ENCODE results near the gene TMEM135. TPM values are rescaled to one million over a fixed set of nuclear protein-coding genes. Genes with fewer than 3 reads are reported as not detected.
"Not testable (repeated sequence)": the region's sequence is repeated elsewhere in the genome, so short reads cannot be mapped to it uniquely, and the experiment has no call there.

The TMEM135 gene
- total RNA-seq, 1 donor from 2014 or later = 43.2 TPM

GRCh38 chr11:87143641-87144040 lies 105.9 kb downstream of the TMEM135 start:
- no peak for DNase-seq

GRCh38 chr11:87144252-87144651 lies 106.5 kb downstream of the TMEM135 start:
- no peak for DNase-seq

- no peak for DNase-seq
Measured at GRCh38 chr11:87148749-87149148, 111.0 kb downstream of the TMEM135 start.

- DNase-seq = not testable (repeated sequence)
Measured at GRCh38 chr11:87149782-87150181, 112.0 kb downstream of the TMEM135 start.

- no peak for DNase-seq
Measured at GRCh38 chr11:87150936-87151335, 113.2 kb downstream of the TMEM135 start.

- DNase-seq = no peak
Measured at GRCh38 chr11:87154246-87154645, 116.5 kb downstream of the TMEM135 start.

GRCh38 chr11:87156970-87157369 lies 119.2 kb downstream of the TMEM135 start:
- DNase-seq = no peak

GRCh38 chr11:87169076-87169475 lies 131.3 kb downstream of the TMEM135 start:
- DNase-seq = not testable (repeated sequence)

- DNase-seq = no peak
Measured at GRCh38 chr11:87173185-87174039, 135.7 kb downstream of the TMEM135 start.

- no peak for DNase-seq
Measured at GRCh38 chr11:87174870-87175269, 137.1 kb downstream of the TMEM135 start.

- DNase-seq = no peak
Measured at GRCh38 chr11:87176044-87176443, 138.3 kb downstream of the TMEM135 start.

GRCh38 chr11:87179621-87180020 lies 141.9 kb downstream of the TMEM135 start:
- no peak for DNase-seq

GRCh38 chr11:87180742-87181141 lies 143.0 kb downstream of the TMEM135 start:
- DNase-seq = no peak

- no peak for DNase-seq
Measured at GRCh38 chr11:87181143-87181542, 143.4 kb downstream of the TMEM135 start.

GRCh38 chr11:87185228-87185627 lies 147.5 kb downstream of the TMEM135 start:
- DNase-seq = no peak

GRCh38 chr11:87187076-87187475 lies 149.3 kb downstream of the TMEM135 start:
- no peak for DNase-seq

GRCh38 chr11:87187930-87188329 lies 150.2 kb downstream of the TMEM135 start:
- DNase-seq = no peak

- not testable (repeated sequence) for DNase-seq
Measured at GRCh38 chr11:87188396-87188795, 150.7 kb downstream of the TMEM135 start.

- DNase-seq = not testable (repeated sequence)
Measured at GRCh38 chr11:87188921-87189320, 151.2 kb downstream of the TMEM135 start.

GRCh38 chr11:87190071-87190470 lies 152.3 kb downstream of the TMEM135 start:
- DNase-seq = no peak

GRCh38 chr11:87193756-87194470 lies 156.2 kb downstream of the TMEM135 start:
- DNase-seq = no peak

GRCh38 chr11:87194985-87195820 lies 157.5 kb downstream of the TMEM135 start:
- DNase-seq = no peak

All from occipital lobe (tissue), 2 donors.